ENCODE results near the gene RHBDF2.
"Not testable (repeated sequence)": the region's sequence is repeated elsewhere in the genome, so short reads cannot be mapped to it uniquely, and the experiment has no call there.

Gene RHBDF2

GRCh38 chr17:76519048-76519966, 18.1 kb upstream of the RHBDF2 start:
- no peak overlapping the region for H3K4me3 ChIP-seq (replicated peaks; ENCODE audit: low read depth, low read length)
- no peak for DNase-seq (ENCODE audit: extremely low read depth, low read depth)
- TF ChIP-seq, protein P1, sequence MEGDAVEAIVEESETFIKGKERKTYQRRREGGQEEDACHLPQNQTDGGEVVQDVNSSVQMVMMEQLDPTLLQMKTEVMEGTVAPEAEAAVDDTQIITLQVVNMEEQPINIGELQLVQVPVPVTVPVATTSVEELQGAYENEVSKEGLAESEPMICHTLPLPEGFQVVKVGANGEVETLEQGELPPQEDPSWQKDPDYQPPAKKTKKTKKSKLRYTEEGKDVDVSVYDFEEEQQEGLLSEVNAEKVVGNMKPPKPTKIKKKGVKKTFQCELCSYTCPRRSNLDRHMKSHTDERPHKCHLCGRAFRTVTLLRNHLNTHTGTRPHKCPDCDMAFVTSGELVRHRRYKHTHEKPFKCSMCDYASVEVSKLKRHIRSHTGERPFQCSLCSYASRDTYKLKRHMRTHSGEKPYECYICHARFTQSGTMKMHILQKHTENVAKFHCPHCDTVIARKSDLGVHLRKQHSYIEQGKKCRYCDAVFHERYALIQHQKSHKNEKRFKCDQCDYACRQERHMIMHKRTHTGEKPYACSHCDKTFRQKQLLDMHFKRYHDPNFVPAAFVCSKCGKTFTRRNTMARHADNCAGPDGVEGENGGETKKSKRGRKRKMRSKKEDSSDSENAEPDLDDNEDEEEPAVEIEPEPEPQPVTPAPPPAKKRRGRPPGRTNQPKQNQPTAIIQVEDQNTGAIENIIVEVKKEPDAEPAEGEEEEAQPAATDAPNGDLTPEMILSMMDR (IDR thresholded peaks at IDR 0.05; ENCODE audit: low read depth, low read length, missing control alignments): no peak

DNA sequence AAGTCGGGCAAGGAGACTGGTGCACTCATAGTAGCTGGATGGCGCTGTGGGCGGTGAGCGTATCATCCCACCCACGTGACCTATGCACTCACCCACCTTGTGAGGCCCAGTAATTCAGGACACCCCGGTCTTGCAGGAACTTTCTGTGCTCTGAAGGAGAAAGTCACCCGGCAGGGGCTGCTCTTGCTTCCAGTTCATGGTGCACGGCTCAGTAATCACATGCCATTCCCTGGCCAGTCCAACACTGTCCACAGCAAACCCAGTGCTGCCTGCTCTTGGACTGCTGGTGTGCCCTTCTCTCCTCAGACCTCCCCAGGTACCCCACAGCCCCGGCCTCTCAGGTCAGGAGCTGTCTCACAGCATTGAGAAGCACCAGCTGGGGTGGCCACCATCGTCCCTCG, 16.4 kb upstream of the RHBDF2 start:
- DNase-seq (ENCODE audit: extremely low read depth, low read depth): no peak
- TF ChIP-seq, protein P1 (IDR thresholded peaks at IDR 0.05; ENCODE audit: low read depth, low read length, missing control alignments): no peak
- no peak overlapping the region for H3K4me3 ChIP-seq (replicated peaks; ENCODE audit: low read depth, low read length)

GRCh38 chr17:76515274-76515949, 14.2 kb upstream of the RHBDF2 start:
- TF ChIP-seq, protein P1 (IDR thresholded peaks at IDR 0.05; ENCODE audit: low read depth, low read length, missing control alignments): no peak
- H3K4me3 ChIP-seq (replicated peaks; ENCODE audit: low read depth, low read length): no peak overlapping the region
- DNase-seq (ENCODE audit: extremely low read depth, low read depth): no peak

GRCh38 chr17:76514355-76514754, 13.1 kb upstream of the RHBDF2 start:
- H3K4me3 ChIP-seq (replicated peaks; ENCODE audit: low read depth, low read length); DNase-seq (ENCODE audit: extremely low read depth, low read depth): not testable (repeated sequence)

GRCh38 chr17:76513306-76513692, 12.1 kb upstream of the RHBDF2 start:
- no peak overlapping the region for H3K4me3 ChIP-seq (replicated peaks; ENCODE audit: low read depth, low read length)
- TF ChIP-seq, protein P1 (IDR thresholded peaks at IDR 0.05; ENCODE audit: low read depth, low read length, missing control alignments): no peak
- DNase-seq (ENCODE audit: extremely low read depth, low read depth): no peak

GRCh38 chr17:76512366-76513305, 11.4 kb upstream of the RHBDF2 start:
- TF ChIP-seq, protein P1 (IDR thresholded peaks at IDR 0.05; ENCODE audit: low read depth, low read length, missing control alignments): no peak
- no peak overlapping the region for H3K4me3 ChIP-seq (replicated peaks; ENCODE audit: low read depth, low read length)
- DNase-seq (ENCODE audit: extremely low read depth, low read depth): no peak
